ENCODE results near the gene MAJIN. TPM values are rescaled to one million over a fixed set of nuclear protein-coding genes. Genes with fewer than 3 reads are reported as not detected.
A peak's percentile ranks its signal among the peaks of the same experiment; 100 is the strongest.

The MAJIN gene
- total RNA-seq, 1 donor from 2014 or later: not detected

- Mint-ChIP-seq H3K27me3 (no peaks in the 10 kb centered on the region), H3K36me3 (no peaks in the 10 kb centered on the region), H3K9me3 (no peaks in the 10 kb centered on the region), H3K27ac (peak overlapping the region; percentile 89), H3K4me3 (peak overlapping the region; percentile 63), H3K4me1 (ENCODE audit: unreplicated experiment) (peaks cover 23% of the 10 kb centered on the region)
- no peak for DNase-seq (ENCODE audit: extremely low spot score, unreplicated experiment)
- no peak for TF ChIP-seq CTCF (conservative IDR thresholded peaks at IDR 0.05)
Observed at GRCh38 chr11:64890522-64890939, 81.4 kb downstream of the MAJIN start.

- no peaks in the 10 kb centered on the region for H3K36me3 Mint-ChIP-seq
- H3K9me3 Mint-ChIP-seq: no peaks in the 10 kb centered on the region
- H3K4me1 Mint-ChIP-seq (ENCODE audit: unreplicated experiment): peaks cover 20% of the 10 kb centered on the region
- no peak for TF ChIP-seq CTCF (conservative IDR thresholded peaks at IDR 0.05)
- DNase-seq (ENCODE audit: extremely low spot score, unreplicated experiment): no peak
- no peaks in the 10 kb centered on the region for H3K27me3 Mint-ChIP-seq
- peak overlapping the region; percentile 44 for H3K4me3 Mint-ChIP-seq
- peak overlapping the region; percentile 74 for H3K27ac Mint-ChIP-seq
Observed at GRCh38 chr11:64888729-64889511, 83.0 kb downstream of the MAJIN start.

GRCh38 chr11:64888406-64888728 is 83.5 kb downstream of the MAJIN start:
- H3K4me3 Mint-ChIP-seq: peak overlapping the region; percentile 86
- peak overlapping the region; percentile 88 for H3K27ac Mint-ChIP-seq
- no peaks in the 10 kb centered on the region for H3K9me3 Mint-ChIP-seq

More at GRCh38 chr11:64888406-64888728, 83.5 kb downstream of the MAJIN start:
- Mint-ChIP-seq H3K27me3 (no peaks in the 10 kb centered on the region), H3K36me3 (no peaks in the 10 kb centered on the region), H3K4me1 (ENCODE audit: unreplicated experiment) (peaks cover 20% of the 10 kb centered on the region)
- no peak for DNase-seq (ENCODE audit: extremely low spot score, unreplicated experiment)
- no peak for TF ChIP-seq CTCF (conservative IDR thresholded peaks at IDR 0.05)

Small RNAs within 50 kb of the gene (microRNA-seq; reads per million reads assigned to microRNA genes)
- gene MIR6749: not detected
- 0.83 reads per million for gene MIR6750
- gene MIR6879: 1.4 reads per million

Other genes starting within 250 kb of the MAJIN start
- gene NRXN2, start 248.9 kb downstream of the MAJIN start, total RNA-seq (ENCODE audit: low replicate concordance): 12.7 and 22.1 TPM in 2 replicates
- 3.0 and 11.7 TPM in 2 replicates for gene RASGRP2, start 228.0 kb downstream of the MAJIN start, total RNA-seq (ENCODE audit: low replicate concordance)
- 2.0 and 239 TPM in 2 replicates for gene PYGM, start 212.1 kb downstream of the MAJIN start, total RNA-seq (ENCODE audit: low replicate concordance)
- gene SF1, start 193.6 kb downstream of the MAJIN start, total RNA-seq (ENCODE audit: low replicate concordance): 315 and 450 TPM in 2 replicates
- gene MAP4K2, start 168.9 kb downstream of the MAJIN start, total RNA-seq (ENCODE audit: low replicate concordance): 8.6 and 20.2 TPM in 2 replicates
- 35.5 and 50.6 TPM in 2 replicates for gene MEN1, start 161.6 kb downstream of the MAJIN start, total RNA-seq (ENCODE audit: low replicate concordance)
- 20.1 and 47.7 TPM in 2 replicates for gene CDC42BPG, start 127.5 kb downstream of the MAJIN start, total RNA-seq (ENCODE audit: low replicate concordance)
- 86.6 and 121 TPM in 2 replicates for gene EHD1, start 93.5 kb downstream of the MAJIN start, total RNA-seq (ENCODE audit: low replicate concordance)
- 26.8 and 30.8 TPM in 2 replicates for gene ATG2A, start 54.9 kb downstream of the MAJIN start, total RNA-seq (ENCODE audit: low replicate concordance)
- 14.8 and 19.4 TPM in 2 replicates for gene PPP2R5B, start 47.4 kb downstream of the MAJIN start, total RNA-seq (ENCODE audit: low replicate concordance)
- 0.85 TPM in 1 of 2 replicates, not detected in the other for gene GPHA2, start 36.2 kb downstream of the MAJIN start, total RNA-seq (ENCODE audit: low replicate concordance)
- gene BATF2, start 24.9 kb upstream of the MAJIN start, total RNA-seq (ENCODE audit: low replicate concordance): 1.0 TPM in 2 replicates
- 63.0 and 65.8 TPM in 2 replicates for gene ARL2, start 42.1 kb upstream of the MAJIN start, total RNA-seq (ENCODE audit: low replicate concordance)
- 21.3 and 25.3 TPM in 2 replicates for gene SNX15, start 55.3 kb upstream of the MAJIN start, total RNA-seq (ENCODE audit: low replicate concordance)
- gene SAC3D1, start 69.1 kb upstream of the MAJIN start, total RNA-seq (ENCODE audit: low replicate concordance): 16.7 and 21.9 TPM in 2 replicates
- 1.2 and 4.3 TPM in 2 replicates for gene NAALADL1, start 86.4 kb upstream of the MAJIN start, total RNA-seq (ENCODE audit: low replicate concordance)
- gene CDCA5, start 111.9 kb upstream of the MAJIN start, total RNA-seq (ENCODE audit: low replicate concordance): 18.7 and 39.3 TPM in 2 replicates
- gene ZFPL1, start 112.1 kb upstream of the MAJIN start, total RNA-seq (ENCODE audit: low replicate concordance): 35.9 and 49.1 TPM in 2 replicates
- 96.3 and 104 TPM in 2 replicates for gene VPS51, start 124.1 kb upstream of the MAJIN start, total RNA-seq (ENCODE audit: low replicate concordance)
- 52.2 and 61.3 TPM in 2 replicates for gene TM7SF2, start 139.8 kb upstream of the MAJIN start, total RNA-seq (ENCODE audit: low replicate concordance)
- gene ZNHIT2, start 145.6 kb upstream of the MAJIN start, total RNA-seq (ENCODE audit: low replicate concordance): 11.4 and 12.2 TPM in 2 replicates
- gene FAU, start 150.0 kb upstream of the MAJIN start, total RNA-seq (ENCODE audit: low replicate concordance): 758 and 795 TPM in 2 replicates
- gene MRPL49, start 150.2 kb upstream of the MAJIN start, total RNA-seq (ENCODE audit: low replicate concordance): 49.1 and 54.8 TPM in 2 replicates
- 48.6 and 50.6 TPM in 2 replicates for gene SYVN1, start 162.4 kb upstream of the MAJIN start, total RNA-seq (ENCODE audit: low replicate concordance)
- gene SPDYC, start 198.1 kb upstream of the MAJIN start, total RNA-seq (ENCODE audit: low replicate concordance): not detected in 2 replicates
- gene CAPN1, start 209.8 kb upstream of the MAJIN start, total RNA-seq (ENCODE audit: low replicate concordance): 225 and 505 TPM in 2 replicates

All from type B pancreatic cell (in vitro differentiated cells).